Activated effector memory CD4-positive, alpha-beta T cell treated with anti-CD3 and anti-CD28 coated beads, Interleukin-2, amount 50 U/mL, for 16 hours (primary cell): Measurements from ENCODE around the gene NR2F1.
A peak's percentile ranks its signal among the peaks of the same experiment; 100 is the strongest.
"Not testable (repeated sequence)": the region's sequence is repeated elsewhere in the genome, so short reads cannot be mapped to it uniquely, and the experiment has no call there.

Source experiments
- DNase-seq: peaks from one replicate; pipeline ENCODE4 v3.0.0-alpha.2; 2020

The NR2F1 gene

DNA sequence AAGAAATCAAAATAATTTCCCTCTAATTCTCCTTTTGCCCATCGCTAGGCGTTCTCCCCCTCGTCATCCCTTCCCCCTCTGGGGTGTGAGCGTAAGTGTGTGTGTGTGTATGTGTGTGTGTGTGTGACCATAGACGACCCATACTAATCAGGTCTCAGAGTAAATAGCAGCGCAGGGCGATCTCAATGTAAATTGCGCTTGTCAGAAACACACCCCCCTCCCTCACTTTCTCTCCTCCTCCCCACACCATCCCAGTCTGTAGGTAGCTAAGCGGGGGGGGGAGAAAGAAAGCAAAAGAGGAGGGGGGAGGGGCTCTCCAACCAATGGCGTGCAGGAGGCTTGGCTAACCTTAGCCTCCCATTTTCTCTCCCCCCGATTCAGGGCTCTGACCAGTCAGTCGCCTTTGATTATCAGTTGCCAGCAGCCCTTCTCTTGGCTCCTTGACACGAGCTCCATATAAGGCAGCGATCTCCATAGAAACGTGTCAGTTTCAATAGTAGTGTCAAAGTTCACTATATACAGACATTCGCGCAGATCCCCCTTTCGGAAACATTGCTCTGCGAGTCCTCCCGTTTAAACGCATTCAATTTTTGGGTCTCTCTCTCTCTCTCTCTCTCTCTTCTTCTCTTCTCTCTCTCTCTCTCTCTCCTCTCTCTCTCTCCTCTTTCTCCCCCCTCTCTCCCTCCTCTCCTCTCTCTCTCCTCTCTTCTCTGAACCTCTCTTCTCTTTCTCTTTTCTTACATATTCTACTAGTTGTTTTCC lies at the start of gene NR2F1:
TSS of gene NR2F1 (plus strand) at position 546 of the 762 bp plus-strand sequence. CDS start 1,802 bp downstream, outside the sequence.
- no peak for DNase-seq

DNA sequence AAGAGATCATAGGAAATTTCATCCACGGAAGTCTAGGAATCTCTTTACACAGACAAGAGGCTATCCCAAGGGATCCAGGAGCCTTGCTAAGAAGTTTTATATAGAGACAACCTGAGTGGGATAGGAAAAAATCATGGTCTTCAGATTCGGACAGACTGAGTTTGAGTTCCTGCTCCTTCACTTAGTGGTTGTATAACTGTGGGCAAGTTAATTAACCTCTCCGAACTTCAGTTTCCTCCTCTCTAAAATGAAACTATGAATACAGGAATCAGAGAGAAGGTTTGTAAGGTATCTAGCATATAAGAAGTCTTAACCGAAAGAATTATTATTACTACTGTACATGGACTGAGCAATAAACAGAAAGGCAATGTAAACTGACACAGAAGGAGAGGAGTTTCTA lies 37.1 kb upstream of the NR2F1 start:
- DNase-seq, result no peak

DNA sequence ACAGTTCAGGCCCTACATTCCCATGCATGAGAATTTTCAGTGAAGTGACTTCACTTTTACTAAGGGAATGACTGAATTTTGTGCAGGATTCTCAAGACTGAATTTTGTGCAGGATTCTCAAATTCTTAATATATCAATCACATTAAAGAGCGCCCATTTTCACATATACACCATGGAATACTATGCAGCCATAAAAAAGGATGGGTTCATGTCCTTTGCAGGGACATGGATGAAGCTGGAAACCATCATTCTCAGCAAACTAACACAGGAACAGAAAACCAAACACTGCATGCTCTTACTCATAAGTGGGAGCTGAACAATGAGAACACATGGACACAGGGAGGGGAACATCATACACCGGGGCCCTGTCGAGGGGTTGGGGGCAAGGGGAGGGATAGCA lies 33.4 kb upstream of the NR2F1 start:
- not testable (repeated sequence) for DNase-seq

GRCh38 chr5:93557021-93557604 lies 25.9 kb upstream of the NR2F1 start:
- no peak for DNase-seq

DNA sequence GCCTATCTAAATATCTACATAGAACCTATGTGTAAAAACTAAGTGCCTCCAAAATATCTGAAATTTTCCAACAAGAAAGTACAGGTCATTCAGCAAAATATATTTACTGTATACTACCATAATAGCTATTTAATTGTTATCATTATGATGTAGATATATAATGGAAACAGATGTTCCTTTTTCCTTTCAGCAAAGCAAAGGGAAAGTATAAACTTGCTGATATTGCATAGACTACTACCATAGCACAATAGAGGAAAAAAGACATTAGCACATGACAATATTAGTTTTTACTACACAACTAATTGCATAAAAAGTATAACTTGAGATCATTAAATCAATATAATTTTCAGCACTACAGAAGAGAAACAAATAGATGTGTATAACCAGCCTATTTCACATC lies 16.9 kb upstream of the NR2F1 start:
- DNase-seq, result no peak

- DNase-seq, result no peak
These were observed 15.6 kb upstream of the NR2F1 start for GRCh38 chr5:93567424-93567823.

DNA sequence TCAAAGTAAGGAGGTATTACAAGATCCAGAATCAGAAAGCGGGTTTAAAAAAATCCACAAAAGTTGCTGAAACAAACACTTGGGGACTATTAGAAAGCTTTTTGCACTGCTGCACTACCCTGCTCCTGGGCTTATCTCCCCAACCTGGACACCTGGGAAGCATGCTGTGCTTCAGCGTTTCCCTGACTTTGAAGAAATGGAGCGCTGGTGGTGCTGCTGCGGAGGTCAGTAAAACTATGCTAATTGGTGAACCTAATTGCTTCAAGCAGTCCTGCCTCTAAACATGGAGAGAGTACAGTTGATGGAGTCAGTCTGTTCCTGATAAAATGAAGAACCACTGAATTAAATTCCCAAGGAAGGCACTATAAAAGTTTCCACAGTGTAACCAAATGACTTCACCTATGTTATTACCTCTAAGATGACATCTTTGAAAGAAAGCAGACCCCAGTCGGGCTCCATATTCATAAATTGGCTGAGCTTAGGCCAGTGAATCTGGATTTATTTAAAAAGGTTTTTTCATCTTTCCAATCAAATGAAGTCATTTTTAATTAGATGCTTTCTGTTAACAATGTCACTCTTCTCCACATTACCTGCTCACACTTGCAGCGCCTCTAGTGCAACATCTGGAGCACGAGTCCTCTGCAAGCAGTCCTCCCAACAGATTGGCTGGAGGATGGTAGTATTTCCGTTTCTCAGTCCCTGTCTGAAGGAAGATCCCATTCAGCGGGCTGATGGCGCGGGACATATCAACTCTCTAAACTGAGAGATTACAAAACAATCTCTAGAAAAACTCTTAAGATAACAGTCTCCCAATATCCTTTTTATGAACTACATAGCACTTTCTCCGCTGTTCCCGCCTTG lies 13.5 kb upstream of the NR2F1 start:
- DNase-seq, result no peak

DNA sequence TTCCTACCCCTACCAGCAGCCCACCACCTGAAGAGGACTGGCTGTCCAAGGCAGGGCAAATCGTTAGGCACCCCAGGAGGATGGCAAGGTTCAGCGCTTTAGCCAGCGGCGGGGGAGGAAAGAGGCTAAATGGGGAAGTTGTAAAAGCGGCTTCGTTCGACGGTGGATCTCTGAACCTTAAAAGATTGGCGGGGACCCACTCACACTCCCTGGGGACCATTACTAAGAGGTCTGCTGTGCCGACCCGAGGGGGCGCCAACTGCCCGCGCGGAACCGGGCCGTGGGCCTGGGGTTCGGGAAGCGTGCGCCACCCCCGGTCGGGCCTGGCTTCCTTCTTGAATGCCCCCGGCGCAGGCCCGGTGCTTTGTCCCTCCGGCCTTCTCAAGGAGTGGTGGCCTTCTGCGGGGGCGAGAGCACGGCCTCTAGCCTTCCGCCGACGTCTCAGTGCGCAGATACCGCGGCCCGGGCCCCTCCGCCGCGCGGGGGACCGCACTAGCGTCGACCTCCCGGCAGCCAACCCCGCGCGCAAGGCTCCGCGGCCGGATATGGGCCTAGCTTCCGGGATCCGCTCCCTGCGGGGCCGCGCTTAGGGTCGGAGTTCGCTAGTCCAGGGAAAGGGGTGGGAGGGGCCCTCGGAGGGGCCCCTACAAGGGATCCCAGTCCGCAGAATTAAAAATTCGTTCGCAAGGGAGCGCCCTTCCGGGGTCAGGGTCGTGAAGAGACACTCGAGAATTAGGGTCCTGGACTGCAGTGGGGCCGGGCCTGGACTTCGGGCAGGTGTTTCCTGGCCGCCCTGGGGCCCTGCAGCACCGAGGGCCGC lies 12.5 kb upstream of the NR2F1 start:
- DNase-seq, result no peak

GRCh38 chr5:93571114-93571949 lies 11.7 kb upstream of the NR2F1 start:
- DNase-seq, result no peak

DNA sequence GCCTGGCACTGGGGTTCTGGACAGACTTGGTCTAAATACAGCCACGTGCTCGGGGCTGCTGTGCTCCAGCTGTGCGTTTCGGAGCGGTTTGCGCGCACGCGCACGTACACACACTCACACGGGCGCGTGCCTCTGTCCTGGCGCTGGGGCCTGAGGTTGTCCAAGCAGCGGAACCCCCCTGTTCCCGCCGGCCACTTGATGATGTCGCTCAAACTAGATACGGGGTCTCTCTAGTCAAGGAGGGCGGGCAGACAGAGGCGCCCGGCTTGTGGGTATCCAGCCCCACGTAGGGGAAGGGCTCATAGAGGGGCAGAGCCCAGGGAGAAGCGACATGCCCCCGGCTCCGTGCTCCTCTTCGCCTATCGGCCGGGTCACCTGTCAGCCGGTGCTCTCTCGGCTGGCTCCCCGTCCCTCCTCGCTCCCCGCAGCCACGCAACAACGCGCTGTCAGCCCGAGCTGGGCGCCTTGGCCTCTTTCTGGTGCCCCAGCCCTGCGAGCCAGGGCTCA lies 10.9 kb upstream of the NR2F1 start:
- DNase-seq, result peak; percentile 61

DNA sequence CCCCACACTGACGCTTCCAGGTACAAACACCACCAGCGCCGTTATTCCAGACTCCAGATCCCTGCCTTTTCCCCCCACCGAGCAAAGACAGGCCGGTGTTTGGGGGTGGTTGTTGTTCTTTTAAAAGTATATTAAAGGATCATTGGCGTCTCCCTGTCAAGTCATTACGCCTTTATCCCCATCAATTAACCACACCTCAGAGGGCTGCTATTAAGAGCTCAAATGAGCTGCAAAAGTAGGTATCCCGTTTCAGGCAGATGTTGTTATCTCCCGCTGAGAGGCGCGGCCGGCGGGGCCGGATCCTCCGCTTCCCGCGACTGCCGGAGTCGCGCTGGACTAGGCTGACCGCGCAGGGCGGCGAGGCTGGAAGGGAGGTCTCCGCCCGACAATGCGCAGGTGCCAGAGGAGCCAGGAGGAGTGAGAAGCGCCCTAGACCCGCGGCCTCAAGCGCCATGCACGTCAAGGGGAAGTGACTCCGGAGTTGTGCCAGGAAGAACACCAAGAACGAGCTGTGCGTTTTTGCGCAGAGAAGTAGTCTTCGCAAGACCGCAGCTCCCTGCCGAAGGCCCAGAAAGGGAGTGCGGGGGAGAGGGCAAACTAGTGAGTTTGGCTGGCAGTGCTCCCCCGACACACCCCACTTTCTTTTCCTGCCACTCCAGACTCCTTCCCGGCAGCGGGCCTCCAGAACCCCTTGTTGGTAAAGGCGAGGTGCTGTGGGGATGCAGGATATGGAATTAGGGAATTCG lies 10.2 kb upstream of the NR2F1 start:
- DNase-seq, result peak; percentile 58

DNA sequence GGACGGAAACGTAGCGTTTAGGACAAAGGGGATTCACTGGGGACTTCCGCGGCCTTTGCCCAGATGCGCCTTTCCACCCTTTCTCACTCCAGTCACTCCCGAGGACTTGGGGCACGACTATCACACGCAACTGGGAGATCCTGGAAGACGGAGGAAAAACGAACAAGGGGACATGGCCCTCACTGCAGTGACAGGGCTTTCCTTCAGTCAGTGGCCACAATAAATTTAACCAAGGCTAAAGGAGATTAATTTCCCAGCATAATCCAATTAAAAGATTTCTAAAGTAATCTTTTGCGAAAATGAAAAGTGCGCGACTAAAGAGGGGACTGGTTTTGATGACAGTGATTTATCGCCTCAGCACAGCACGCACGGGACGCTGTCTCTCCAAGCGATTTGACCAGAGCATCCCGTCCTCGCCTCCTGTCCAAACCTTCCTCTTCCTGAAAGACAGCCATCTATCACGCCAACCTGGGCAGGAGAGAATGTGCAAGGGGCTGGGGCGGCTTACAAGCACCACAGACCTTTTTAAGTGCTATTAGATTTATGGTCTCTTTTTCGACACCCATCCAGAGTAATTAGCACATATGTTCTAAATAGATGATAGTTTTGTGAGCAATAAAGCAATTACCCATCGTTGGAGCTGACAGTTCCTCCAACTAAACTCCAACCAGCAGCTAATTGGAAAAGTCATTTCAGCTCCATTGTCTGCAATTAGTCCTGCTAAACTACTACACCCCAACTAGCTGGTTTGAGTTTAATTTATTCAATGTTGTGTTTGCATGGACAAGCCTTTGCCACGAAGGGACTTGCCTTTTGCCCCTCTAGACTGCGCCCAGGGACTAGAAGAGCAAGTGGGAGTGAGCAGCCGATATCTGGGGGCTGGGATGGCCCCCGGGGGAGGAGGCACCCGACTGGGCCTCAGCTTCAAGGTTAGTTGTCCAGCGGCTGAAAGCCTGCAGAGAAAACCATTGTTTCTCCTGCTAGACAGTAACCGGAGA lies 9.4 kb upstream of the NR2F1 start:
- DNase-seq, result no peak

DNA sequence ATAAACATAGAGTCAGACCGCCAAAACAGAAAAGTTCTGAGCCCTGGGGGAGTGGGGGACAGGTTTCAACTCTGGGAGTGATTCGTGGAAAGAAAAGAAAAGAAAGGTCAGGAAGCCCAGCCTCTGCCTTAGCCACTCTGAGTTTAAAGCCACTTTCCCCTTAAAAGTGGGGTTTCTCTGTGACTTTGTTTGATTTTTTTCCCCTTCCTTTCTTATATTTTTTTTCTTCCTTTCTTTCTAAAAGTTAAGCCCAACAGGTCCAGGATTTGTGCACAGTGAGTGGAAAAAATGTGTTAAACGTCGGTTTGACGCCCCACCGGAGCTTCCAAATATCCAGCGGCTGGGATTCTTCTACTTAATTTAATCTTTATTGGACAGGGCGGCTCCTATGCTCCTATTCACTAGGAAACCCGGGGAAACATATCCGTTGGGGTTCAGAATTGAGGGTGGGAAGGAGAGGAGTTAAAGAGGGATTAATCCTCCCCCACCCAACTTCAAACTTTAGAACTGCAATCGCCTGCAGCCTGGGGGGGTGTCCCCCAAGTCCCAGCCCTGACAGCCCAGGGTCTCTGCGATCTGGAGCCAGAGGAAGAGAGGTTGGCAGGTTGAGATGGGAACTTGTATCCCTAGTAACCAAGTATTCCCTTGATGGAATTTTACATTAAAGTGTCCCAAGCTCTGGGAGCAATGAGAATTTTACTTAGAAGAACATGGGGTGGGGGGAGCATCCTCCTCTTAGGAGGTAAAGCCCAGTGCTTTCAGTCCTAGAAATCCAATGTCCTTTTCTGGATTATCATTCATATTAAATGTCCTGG lies 8.3 kb upstream of the NR2F1 start:
- DNase-seq, result no peak

DNA sequence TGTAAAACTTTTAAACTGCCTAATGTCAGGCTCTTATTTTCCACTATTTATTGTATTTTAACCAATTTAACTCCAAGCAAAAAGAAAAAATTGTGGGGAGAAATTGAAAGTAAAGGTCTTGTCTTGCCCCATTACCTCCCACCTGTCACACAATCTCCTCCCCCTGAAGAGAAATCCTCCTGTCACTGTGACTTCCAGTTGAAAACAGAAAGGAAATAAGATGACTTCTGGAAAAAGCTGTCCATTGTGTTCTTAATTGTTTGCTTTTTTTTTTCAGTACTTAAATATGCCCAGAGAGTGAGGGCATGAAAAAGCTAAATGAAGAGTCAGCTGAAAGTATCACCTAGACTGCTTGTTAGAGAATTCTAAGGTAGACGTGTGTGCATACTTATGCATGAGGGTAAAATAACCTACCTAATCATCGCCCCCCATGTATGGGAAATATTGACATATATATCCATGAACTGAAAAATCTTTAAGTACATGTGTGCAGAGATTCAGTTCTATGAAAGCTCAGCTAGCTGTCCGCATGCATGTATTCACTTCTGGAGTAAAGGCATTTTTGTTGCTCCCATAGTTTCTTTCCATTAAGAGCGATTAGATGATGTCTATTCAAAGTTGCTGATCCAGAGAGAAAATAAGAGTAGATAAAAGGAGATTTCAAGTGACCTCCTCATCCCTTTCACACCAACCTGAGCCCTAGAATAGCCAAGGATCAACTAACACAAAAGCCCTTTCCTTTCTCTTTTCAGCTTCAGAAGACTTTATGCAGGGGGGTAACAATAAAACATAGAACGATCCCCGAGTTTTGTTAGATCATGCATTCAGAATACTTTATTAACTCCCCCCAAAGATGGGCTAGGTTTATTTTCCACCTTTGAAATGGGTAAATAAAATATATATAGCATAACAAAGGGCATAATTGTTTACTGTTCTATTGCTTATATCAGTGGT lies 7.3 kb upstream of the NR2F1 start:
- no peak for DNase-seq

GRCh38 chr5:93576994-93577853 lies 5.8 kb upstream of the NR2F1 start:
- DNase-seq, result no peak
